ENCODE data around the gene NCMAP.
"Not testable (repeated sequence)": the region's sequence is repeated elsewhere in the genome, so short reads cannot be mapped to it uniquely, and the experiment has no call there.

Gene NCMAP

DNA sequence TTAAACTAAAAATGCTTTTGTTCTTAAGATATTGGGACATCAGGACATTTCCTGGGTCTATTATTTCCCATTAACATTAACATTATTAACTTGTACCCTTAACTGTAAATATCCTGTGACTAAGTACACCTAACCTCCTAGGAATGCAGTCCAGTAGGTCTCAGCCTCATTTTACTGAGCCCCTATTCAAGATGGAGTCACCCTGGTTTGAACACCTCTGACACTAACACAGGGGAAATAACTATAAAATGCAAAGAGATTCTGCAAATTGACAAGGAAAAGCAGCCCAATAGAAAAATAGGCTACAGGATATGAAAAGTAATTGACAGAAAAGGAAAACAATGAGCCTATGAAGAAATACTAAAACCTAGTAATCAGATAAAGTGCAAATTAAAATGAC is 11.6 kb upstream of the NCMAP start:
- DNase-seq, result no peak

DNA sequence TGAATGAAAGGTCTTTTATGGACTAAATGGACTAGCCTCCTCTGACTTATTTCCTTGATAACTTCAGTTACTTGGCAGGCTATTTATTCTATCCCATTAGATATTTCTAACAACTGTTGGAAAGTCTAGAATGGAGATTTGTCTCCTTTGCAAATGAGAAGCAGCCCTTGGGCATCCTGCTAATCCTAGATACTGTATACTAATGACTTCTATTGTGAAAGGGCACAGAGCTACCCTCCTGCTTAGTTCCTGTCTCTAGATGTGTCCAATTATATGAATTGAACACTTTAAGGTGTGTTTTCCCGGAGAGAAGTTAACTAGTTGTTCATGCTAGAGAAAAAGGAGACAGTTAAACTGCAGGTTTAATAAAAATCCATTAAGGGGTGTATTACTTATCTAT is 10.2 kb upstream of the NCMAP start:
- no peak for DNase-seq

DNA sequence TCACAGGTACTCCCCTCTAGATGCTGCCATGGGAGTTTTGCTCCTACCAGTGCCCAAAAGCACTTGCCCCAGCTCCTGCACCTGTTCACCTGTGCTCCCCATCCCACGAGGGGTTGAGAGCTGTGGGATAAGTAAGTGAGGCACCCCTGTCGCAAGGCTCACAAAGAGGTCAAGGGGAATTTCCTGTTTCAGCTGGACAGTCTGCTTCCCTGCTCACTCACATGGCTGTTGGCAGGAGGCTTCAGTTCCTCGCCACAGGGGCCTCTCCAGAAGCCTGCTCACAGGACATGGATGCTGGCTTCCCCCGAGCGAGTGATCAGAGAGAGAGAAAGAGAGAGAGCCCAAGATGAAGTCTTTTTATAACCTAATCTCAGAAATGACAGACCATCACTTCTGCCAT is 8.7 kb upstream of the NCMAP start:
- no peak for DNase-seq

DNA sequence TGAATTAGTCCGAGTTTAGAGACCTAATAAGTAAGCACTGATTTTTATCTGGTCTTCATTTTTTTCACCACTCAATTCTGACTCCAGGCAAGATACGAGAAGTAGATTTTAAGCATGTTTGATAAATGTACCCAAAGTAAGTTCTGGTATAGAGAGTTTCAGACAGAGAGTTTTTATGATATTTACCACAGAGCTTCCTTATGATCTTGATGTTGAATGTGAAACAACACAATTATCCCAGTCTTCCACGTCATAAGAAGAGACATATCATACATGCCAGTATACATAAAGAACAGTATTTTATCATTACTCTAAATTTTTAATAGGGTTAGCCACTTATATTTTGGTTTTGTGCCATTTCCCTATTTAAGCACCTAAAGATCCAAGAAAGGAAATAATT is 7.8 kb upstream of the NCMAP start:
- no peak for DNase-seq

DNA sequence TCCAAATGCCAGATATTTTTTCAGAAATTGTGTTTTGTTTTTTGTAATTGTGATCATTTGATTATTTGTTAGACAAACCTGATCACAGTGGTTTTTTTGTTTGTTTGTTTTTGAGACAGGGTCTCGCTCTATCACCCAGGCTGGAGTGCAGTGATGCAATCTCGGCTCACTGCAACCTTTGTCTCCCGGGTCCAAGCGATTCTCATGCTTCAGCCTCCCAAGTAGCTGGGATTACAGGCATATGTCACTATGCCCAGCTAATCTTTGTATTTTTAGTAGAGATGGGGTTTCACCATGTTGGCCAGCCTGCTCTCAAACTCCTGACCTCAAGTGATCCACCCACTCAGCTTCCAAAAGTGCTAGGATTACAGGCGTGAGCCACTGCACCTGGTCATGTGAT is 6.7 kb upstream of the NCMAP start:
- DNase-seq, result not testable (repeated sequence)

DNA sequence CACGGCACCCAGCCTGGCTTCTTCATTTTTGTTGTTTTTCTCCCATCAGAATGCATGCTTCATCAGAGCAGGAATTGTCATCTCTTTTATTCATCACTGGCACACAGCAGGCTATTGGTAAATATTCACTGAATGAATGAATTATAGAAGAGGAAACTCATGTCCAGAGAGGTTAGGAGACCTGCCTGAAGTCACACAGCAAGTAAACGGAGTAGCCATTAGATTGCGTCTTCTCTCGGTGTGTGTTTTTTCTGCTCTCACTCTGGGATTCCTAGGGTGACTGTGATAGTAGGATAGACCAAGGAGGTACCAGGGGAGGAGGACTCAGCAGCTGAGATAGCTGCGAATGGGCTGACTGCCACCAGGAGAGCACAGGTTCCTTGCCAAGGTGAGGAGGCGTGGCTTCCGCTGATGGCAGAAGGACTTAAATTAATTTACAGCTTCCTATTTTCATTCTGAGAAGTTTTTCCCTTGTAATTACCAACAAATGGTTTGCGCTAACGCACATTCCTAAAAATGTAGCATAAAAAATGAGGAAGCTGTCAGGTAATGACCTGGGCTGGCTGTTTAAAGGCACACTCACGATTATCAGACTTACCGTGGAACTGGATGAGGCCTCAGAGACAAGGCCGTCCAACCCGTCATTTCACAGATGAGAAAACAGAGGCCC is 4.5 kb upstream of the NCMAP start:
- no peak for DNase-seq

DNA sequence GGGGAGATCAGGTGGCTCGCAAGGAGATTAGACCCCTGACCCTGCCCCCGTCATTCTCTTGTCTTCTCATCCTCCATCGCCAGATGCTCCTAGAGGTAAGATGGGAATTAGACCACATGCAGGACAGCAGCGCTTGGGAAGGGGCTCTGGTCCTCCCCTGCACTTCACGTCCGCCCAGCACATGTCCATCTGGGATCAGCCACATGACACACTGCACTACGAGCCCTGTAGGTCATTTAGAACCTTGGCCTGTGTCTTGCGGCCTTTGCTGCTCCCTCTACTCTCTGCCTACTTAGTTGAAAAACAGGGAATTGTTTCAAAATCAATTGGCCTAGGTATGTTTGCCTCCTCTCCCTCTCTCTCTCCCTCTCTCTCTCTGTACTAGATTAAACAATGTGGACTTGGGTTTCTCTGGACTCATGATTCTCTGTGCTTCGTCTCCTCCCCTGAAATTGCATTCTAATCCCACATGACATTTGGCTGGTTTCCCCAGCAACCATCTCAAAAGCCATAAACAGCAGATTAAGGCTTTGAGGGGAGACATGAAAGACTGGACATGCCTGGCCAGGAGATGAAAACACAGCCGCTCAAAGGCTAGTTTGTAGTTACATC is 3.8 kb upstream of the NCMAP start:
- DNase-seq, result peak; percentile 8

DNA sequence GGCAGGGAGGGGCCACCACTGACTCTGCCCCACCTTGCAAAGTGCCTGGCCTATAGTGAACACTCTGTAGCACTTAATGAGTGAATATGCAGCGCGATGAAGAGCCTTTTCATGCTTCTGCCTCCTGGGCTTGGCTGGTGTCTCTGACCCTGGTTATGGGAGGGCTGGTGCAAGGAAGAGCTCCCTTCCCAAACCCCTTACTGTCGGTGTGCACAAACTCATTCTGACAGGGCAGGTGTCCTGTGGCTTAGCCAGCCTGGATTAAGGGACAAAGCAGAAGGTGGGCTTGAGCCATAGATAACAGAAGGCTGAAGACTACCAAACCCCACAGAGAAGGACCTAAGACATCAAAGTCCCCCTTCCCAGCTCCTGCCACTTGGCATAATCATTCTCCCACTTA is 2.0 kb upstream of the NCMAP start:
- no peak for DNase-seq

DNA sequence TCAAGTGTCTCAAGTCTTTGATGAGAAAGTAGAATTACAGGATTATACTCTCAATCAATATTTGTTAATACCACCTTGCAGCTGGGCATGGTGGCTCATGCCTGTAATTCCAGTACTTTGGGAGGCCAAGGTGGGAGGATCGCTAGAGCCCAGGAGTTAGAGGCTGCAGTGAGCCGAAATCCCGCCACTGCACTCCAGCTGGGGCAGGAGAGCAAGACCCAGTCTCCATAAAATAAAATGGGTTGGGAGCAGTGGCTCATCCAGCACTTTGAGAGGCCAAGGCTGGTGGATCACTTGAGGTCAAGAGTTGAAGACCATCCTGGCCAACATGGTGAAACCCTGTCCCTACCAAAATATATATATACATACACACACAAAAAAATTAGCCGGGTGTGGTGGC is 1.2 kb upstream of the NCMAP start:
- no peak for DNase-seq

DNA sequence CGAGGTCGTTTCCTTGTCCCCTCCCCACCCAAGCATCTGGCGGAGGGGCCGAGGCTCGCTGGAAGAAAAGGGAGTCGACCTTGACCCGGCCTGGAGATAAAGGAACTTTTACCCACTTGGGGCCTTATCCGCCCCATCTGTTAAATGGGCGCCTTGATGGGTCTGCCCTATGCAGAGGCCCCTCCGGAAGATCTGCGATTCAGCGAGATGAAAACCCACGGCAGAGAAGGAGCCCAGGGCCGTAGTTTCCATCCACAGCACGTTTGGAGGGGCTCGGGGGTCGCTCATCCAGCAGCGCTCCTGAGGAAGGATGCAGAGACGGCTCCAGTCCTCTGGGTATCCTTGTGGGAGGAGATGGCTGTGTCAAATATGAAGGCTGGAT is 518 bp downstream of the NCMAP start:
- DNase-seq, result no peak

DNA sequence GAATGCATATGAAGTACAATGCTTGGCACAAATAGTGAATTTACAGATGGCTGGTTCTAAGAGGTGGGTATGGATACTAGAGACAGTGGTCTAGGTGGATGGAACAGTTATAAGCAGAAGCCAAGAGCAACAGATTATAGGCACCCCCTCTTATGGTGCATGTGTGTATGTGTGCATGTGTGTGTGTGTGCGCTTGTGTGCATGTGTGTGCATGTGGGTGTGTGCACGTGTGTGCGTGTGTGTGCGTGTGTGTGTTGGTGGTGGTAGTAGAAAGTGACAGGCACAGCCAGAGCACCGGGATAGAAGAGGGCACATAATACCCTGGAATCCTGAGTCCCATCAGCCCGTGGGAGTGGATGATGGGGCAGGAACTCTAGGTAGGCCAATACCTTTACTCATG is 1.3 kb downstream of the NCMAP start:
- DNase-seq, result no peak

DNA sequence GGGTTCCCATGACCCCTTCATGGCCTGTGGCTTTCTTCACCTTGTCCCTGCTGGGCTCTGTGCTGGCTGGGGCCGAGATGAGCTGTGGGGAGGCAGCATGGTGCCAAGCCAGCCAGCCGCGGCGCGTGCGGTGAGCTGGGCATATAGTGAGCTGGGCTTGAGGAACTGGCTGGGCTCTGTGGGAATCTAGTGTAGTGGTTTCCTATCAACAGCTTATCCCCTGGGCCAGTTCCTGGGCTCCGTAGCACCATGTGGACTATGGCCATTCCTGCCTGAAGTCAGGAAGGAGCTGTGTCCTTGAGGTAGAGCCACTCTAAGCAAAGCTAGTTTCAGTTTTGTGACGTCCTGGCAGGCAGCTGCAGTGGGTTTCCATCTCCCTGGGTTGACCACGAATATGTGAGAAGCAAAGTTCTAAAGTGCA is 1.8 kb downstream of the NCMAP start:
- DNase-seq, result no peak

DNA sequence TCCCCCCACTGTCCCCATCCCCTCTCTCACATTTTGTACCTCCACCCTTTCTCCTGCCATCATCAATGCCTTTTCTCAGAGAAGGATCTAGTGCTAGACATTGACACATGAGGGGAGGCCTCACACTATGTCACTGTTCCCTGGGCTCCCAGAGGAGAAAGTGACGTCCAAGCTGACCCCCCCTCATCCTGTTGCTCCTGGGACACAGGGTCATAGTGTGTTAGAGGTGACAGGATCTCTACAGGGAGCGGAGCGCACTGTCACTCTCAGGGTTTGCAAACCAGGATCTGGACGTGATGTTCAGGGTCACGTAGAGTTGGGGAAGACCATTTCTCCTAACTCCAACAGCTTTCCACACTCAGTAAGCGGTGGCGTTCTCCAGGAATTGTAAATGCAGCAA is 2.6 kb downstream of the NCMAP start:
- DNase-seq, result no peak

DNA sequence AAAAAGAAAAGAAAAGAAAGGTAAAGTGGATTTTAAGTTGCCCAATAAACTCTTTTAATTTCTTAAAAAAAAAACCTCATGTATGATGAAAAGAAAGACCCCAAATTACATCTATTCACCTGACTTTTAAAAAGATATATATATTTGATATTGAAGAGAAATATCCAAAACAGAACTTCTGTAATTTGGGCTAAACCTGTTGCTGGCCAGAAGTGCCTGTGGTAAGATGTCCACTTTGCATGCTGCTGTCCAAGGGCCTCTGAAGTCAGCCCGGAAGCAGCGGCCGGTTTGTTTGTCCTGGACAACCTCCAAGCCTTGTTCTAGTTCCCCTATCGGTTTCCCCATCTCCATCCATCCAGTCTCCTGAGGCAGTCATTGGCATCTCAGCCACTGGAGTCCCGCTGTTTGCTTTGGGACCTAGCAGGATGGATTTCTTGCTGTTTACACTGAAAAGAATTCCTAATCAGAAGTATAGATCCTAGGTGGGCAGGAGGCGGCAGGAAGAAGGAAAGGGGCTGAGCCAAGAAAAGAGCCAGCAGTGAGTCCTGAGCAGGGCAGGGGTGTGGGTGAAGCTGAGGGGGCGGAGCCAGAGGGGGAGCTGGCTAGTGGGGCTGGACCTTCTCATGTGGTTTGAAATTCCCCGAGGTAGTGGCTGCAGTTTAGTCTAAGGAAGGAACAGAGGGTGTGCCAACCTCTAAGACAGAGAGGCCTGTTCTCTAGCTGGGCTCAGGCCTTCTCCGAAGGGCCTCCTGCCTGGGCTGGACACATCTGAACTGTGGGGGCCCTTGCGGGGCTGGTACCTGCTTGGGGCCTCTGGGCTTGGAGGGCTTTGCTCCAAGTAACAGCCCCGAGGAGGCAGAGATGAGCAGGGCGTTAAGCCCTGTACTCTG is 3.3 kb downstream of the NCMAP start:
- no peak for DNase-seq

DNA sequence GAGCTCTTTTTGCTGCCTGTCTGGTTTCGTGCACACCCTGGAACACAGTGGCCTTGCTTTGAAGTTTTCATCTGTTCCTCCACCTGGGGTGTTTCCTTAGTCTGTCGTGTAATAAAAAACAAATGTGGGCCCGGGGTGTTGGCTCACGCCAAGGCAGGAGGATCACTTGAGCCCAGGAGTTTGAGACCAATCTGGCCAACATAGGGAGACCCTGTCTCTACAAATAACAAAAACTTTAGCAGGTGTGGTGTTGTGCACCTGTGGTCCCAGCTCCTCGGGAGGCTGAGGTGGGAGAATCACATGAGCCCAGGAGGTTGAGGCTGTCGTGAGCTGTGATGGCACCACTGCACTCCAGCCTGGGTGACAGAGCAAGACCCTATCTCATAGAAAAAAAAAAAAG is 4.5 kb downstream of the NCMAP start:
- no peak for DNase-seq

DNA sequence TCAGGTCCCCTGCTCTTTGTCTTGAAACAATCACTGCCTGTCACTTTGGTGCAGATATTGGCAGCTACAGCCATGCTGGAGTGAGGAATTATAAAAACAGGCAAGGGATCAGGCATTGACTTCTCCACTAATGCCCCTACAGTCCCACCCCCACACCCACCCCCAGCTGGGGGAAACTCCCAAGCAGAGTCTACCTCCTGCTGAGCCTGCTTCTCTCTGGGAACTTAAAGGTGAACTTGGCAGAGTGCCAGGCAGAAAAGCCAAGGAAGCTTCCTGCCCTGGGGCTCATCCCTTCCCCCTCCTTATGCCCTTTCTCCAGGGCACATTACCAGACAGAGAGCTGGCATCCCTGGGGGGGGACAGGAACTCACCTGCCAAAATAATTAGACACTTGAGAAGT is 6.7 kb downstream of the NCMAP start:
- DNase-seq, result no peak

DNA sequence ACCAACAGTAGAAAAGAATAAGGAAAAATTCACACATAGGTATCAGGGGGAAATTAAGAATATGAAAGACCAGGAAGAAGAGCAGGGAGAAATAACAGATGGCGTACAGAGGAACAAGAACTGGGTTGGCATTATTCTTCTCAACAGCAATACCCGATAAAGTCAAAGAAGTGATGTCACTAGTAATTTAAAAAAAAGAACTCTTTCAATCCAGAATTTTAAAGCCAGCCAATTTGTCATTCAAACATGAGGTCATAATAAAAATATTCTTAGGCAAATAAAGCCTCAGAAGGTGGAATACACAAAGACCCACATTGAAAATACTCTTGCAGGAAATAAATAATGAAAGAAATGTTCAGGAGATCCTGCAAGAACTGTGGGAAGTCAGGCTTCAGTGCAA is 8.8 kb downstream of the NCMAP start:
- no peak for DNase-seq

DNA sequence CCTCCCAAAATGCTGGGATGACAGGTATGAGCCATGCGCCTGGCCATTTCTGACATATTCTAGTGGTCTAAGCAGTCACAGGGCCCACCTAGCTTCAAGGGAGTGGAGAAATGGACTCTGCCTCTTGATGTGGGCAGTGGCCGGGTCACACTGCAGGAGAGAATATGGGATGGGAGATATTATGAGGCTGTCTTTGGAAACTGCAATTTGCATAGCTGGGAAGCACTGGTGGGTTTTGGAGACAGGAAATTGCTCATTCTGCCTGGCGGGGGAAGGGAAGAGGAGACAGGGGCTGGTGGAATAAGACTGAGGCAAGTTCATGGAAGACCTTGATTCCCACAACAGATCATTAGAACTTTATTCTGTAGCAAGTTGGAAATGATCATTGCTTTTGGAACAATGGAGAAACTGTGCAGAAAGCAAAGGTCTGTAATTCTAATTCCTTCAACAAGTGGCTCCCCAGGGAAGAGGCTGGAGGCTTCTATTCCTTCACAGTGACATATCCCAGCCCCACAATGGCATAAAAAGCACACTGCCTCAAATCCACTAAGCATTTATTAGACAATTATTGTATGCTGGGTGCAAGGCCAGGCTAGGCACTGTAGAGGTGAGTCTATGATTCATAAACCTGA is 10.5 kb downstream of the NCMAP start:
- DNase-seq, result no peak

DNA sequence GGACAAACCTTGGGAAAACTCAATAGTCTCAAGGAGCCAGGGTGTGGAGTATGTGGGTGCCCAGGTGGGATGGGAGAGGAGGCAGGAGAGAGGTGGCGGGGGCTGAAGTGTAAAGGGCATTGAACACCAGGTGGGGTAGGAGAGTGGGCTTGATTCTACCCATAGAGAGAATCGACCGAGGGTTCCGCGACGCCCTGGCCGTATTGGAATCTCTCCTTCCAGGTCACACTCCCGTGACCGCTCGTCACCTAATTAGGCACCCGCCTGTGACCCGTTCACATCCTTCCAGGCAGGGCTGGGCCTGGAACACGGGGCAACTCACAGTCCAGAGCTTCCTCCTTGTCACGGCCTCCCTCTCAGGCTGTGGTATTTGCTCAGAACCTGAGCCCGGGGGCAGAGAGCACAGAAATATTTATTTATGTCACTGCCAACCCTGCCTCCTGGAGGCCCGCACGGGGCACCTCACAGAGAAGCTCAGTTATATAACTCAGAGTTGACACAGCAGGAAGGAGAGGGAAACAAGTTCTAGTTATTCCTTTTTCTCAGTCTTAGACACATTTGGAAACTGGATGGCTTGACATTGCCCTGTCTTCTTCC is 12.0 kb downstream of the NCMAP start:
- no peak for DNase-seq

DNA sequence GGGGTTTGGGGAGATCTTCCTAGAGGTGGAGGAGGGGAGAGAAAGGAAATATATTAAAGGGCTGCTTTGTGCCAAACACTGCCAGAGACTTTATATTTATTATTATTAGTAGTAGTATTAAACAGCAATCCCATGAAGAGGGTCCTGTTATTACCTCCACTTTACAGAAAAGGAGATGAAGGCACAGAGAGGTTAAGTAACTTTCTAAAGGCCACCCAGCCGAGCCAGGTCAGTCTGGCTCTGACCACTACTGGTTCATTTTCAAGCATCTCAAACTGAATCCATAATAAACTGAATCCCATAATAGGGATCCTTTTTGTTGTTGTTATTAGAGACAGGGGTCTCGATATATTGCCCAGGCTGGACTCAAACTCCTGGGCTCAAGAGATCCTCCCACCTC is 12.6 kb downstream of the NCMAP start:
- DNase-seq, result no peak

DNA sequence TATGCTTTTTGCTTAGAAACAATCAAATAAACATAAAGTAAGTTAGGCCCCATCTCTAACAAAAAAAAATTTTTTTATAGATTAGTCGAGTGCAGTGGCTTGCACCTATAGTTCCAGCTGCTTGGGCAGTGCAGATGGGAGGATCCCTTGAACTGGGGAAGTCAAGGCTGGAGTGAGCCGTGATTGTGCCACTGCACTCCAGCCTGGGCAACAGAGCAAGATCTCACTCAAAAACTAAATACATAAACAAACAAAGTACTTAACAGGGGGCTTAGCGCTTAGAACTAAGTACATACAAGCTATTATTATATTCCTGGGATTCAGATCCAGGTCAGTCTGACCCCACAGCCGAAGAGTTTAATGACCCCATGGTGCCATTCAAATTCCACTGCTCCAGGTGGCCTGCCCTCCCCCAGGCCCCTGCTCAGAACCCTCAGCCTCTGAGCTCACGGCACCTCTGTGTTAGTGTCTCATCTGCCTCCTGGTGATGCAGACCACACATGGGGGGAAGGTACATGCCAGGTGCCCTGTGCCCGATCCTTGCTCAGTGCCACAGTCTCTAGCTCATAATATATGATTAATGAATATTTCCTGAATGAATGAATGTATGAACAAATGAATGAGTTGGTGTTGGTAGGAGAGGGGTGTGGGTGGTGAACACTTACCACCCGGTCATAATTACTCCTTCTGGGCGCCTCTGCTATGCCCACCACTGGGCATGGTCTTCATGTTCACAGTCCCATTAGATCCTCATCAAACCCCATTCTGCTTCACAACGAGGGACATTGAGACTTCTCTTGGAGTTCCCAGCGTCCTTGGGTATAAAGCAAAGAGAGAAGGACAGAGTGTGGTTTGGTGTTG is 14.6 kb downstream of the NCMAP start:
- no peak for DNase-seq

DNA sequence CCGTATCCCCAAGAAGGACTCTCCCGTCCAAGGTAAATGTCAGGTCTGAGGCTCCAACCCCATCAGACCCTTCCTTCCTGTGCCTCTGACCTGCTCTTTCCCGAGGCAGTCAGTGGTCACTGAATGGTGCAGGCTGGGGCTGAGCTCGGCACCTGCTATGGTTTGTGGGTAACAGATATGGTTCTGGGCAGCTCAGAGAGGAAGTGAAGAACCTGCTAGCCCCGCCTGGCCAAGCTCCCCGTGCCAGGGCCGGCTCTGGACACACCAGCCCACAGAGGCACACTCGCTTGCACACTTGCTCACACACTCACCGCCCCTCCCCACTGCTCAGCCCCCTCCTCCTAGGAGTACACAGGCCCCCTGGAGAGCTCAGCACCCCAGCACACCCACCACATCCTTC is 16.4 kb downstream of the NCMAP start:
- DNase-seq, result peak; percentile 22
